Right lobe of liver (tissue), 6 donors: ENCODE data around the gene SERPINI1. TPM values are rescaled to one million over a fixed set of nuclear protein-coding genes. Genes with fewer than 3 reads are reported as not detected.

Experiments used
- ATAC-seq, 4 donors: fragments of 200-7000 bp; cut with Tn5 transposase; one replicate each; pipeline ENCODE4 v1.9.1; 2020; ENCODE audit warnings: mild to moderate bottlenecking in 4 of 4, moderate library complexity in 4 of 4
- DNase-seq, 3 donors: peaks; one replicate each; pipeline ENCODE4 v3.0.0-alpha.2; 2020
- H3K27ac ChIP-seq, 3 donors: fragments of 200-600 bp; one replicate each; pipeline ENCODE4 v1.8.0; 2022
- H3K27me3 ChIP-seq, 2 donors: fragments of 200-600 bp; one replicate each; pipeline ENCODE4 v1.8.0; 2022
- H3K36me3 ChIP-seq, 4 donors: fragments of 200-600 bp; sonication (generic) in 1 of 4; one replicate each; pipeline versions ENCODE4 v1.5.1 to v1.8.0; 2017 to 2022; ENCODE audit warnings: control low read depth in 1 of 4
- H3K4me1 ChIP-seq, 4 donors: fragments of 200-600 bp; sonication (generic) in 1 of 4; one replicate each; pipeline versions ENCODE4 v1.5.1 to v1.8.0; 2017 to 2022; ENCODE audit warnings: control low read depth in 1 of 4
- H3K4me3 ChIP-seq, 3 donors: fragments of 200-600 bp; one replicate each; pipeline ENCODE4 v1.8.0; 2022
- H3K9me3 ChIP-seq, 4 donors: fragments of 200-600 bp; sonication (generic) in 1 of 4; one replicate each; pipeline versions ENCODE4 v1.5.1 to v1.8.0; 2017 to 2022; ENCODE audit warnings: control low read depth in 1 of 4
- POLR2A ChIP-seq: fragments of 450-650 bp; IDR thresholded peaks from one replicate; pipeline ENCODE4 v1.6.1; 2017; ENCODE audit warnings: antibody characterized with exemption, mild to moderate bottlenecking
- WGBS: methylation state at CpG from one replicate; pipeline ENCODE4 v1.1.6; 2018; ENCODE audit warnings: low coverage, low lambda C conversion rate; ENCODE audit not compliant: insufficient coverage; ENCODE audit errors: missing lambda C conversion rate; 5-methylcytosine and 5-hydroxymethylcytosine counted together
- intact Hi-C, 2 donors: fragments of 100-400 bp; cut with DNase I; formaldehyde crosslinking; loops; one replicate each; pipeline versions ENCODE4 v1.11.2 to v1.14.1; 2022
- long read RNA-seq: library from polyadenylated mRNA; unstranded; transcript quantifications from one replicate; pipeline ENCODE4 v2.0.0, GENCODE V29; 2019
- total RNA-seq, 6 experiments: library from RNA; depleted of rRNA in 2 of 6; stranded (reverse); fragments of >200 nt in 2 of 6; fragmentation: NEBNext Ultra II Directional in 3 of 6; extraction: Animal tissue kit (Norgen Biotek cat#: 25700) in 3 of 6; gene quantifications; one replicate each; pipeline versions ENCODE4 v1.1.0 to v1.2.4, GENCODE V29; 2016 to 2023
- TF ChIP-seq, protein P1 (sequence below), 4 donors: fragments of 200-600 bp in 3 of 4; fragments of 450-650 bp in 1 of 4; IDR thresholded peaks; one replicate each; pipeline versions ENCODE4 v1.5.1 to v1.8.0; 2016 to 2022; ENCODE audit warnings: antibody characterized with exemption in 4 of 4, mild to moderate bottlenecking in 2 of 4
- donor health status: DM: no; HTN: yes; CAD: no.
- donor health status: DM: no; HTN: no; CAD: no.
- donor health status: DM: no; HTN: no; CAD: no.
- donor health status: DM: no; HTN: yes; CAD: no.
- donor health status: DM: no; HTN: yes; CAD: no.

Gene SERPINI1, protein sequence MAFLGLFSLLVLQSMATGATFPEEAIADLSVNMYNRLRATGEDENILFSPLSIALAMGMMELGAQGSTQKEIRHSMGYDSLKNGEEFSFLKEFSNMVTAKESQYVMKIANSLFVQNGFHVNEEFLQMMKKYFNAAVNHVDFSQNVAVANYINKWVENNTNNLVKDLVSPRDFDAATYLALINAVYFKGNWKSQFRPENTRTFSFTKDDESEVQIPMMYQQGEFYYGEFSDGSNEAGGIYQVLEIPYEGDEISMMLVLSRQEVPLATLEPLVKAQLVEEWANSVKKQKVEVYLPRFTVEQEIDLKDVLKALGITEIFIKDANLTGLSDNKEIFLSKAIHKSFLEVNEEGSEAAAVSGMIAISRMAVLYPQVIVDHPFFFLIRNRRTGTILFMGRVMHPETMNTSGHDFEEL
- 1 to 10 TPM in 2 of 6 experiments, under 1 TPM in 4; 0.40 to 3.0 (median 0.62) TPM for total RNA-seq
- long read RNA-seq, result 0 reads

DNA sequence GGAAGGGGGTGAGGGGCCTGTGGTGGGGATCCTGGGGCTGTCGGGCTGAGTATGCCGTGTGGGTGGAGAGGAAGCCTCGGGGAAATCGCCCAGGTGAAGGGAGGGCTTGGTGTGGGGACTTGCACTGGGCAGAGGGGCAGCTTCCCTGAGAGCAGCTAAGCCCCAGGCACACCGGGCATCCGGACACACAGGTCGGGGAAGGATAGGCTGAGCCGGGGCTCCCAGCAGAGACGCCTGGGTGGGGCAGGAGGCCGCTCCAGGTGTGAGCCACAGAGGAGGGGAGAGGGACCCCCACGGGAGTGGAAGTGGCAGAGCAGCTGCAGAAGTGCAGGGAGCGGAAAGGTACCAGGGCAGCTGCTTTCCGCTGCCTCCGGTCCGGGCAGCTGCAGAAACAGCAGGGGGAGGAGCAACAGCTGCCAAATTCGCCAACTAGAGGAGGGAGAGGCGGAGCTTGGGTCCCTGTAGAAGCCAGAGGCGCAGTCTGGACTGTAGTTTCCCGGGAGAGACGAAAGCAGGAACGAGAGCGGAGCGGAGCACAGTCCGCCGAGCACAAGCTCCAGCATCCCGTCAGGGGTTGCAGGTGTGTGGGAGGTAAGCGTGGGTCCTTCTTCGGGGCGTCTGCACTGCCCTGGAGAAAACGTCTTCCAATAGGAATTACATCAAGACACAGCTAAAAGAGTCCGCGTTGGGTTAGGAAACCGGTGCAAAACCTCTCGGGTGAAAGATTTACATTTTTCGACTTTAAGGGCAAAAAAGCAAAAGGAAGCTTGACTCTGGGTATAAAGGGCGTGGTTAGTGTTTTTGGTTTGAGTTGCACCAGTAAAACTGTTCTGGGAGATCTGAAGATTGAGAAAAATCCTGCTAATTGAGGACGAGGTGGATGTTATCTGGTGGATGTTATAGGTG lies at the start of gene SERPINI1:
SERPINI1 (plus strand) TSS at position 489 of the 906 bp plus-strand sequence. CDS start 53,408 bp downstream, outside the sequence.
- peaks cover 0 to 14% (median 6%) of the 10 kb centered on the region in 4 donors for H3K4me1 ChIP-seq
- TF ChIP-seq, protein P1, sequence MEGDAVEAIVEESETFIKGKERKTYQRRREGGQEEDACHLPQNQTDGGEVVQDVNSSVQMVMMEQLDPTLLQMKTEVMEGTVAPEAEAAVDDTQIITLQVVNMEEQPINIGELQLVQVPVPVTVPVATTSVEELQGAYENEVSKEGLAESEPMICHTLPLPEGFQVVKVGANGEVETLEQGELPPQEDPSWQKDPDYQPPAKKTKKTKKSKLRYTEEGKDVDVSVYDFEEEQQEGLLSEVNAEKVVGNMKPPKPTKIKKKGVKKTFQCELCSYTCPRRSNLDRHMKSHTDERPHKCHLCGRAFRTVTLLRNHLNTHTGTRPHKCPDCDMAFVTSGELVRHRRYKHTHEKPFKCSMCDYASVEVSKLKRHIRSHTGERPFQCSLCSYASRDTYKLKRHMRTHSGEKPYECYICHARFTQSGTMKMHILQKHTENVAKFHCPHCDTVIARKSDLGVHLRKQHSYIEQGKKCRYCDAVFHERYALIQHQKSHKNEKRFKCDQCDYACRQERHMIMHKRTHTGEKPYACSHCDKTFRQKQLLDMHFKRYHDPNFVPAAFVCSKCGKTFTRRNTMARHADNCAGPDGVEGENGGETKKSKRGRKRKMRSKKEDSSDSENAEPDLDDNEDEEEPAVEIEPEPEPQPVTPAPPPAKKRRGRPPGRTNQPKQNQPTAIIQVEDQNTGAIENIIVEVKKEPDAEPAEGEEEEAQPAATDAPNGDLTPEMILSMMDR (IDR thresholded peaks at IDR 0.05), result no peak
- TF ChIP-seq POLR2A, result peak; percentile 84
- H3K27ac ChIP-seq, result peak within 1 kb of the TSS; percentile 62 to 79 (median 76)
- ATAC-seq (peak; percentile 84 to 88 (median 86)), DNase-seq (peak; percentile 90 to 94 (median 92))
- H3K9me3 ChIP-seq, result no peaks in the 10 kb centered on the region
- no peaks in the 10 kb centered on the region for H3K27me3 ChIP-seq
- no peaks in the 10 kb centered on the region for H3K36me3 ChIP-seq
- H3K4me3 ChIP-seq, result peak within 1 kb of the TSS; percentile 87 to 91 (median 87)
- intact Hi-C loops, result no loop called here
- WGBS, result 0% methylated on average over 24 of the region's 37 CpGs

DNA sequence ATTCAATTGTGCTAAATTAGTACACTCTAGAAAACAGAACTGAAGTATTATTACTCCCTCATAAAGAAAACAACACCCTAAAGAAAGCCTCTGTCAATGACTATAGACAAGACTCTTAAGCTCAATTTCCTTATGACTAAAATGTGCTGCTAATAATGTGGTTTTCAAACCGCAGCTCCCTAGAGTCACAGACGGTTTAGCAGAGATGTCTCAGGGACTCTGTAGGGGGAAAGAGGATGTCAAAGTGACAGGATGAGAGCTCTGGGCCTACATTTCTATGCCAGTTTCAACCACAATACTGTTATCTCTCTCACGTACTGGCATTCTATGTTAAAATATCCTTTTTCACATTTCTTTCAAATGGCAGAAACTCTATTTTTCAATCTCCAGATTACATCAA lies 44.2 kb upstream of the SERPINI1 start:
- DNase-seq (no peak), ATAC-seq (peak in 1 of 4 donors; percentile 25)
- WGBS, result 78% methylated on average over 3 of the region's 3 CpGs
- Histone ChIP-seq H3K4me3 (no peak overlapping the region), H3K4me1 (peaks cover 0 to 3% (median 0%) of the 10 kb centered on the region in 4 donors), H3K27me3 (no peaks in the 10 kb centered on the region), H3K27ac (no peak overlapping the region), H3K9me3 (no peaks in the 10 kb centered on the region), H3K36me3 (peaks cover 0 to 25% (median 2%) of the 10 kb centered on the region in 4 donors)
- intact Hi-C loops, result no loop called here
- no peak for TF ChIP-seq POLR2A

DNA sequence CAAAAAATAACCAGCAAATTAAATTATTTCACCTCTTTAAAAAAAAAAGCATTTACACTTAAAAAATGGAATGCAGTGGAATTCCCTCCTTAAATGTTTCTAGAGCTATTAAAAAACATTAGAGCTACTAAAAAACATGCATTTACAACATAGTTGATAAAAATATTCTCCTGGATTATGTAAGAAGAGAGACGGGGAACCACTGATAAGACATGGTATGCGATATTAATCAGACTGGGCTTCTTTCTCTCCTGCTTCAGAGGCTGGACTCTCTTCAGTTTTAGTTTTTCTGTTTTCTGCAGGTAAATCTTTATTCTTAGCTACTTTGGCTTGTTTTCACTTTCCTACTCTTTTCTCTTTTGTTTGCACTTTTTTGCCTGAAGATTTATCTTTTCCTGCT lies 41.4 kb upstream of the SERPINI1 start:
- Histone ChIP-seq H3K4me1 (peaks cover 0 to 6% (median 0%) of the 10 kb centered on the region in 4 donors), H3K9me3 (no peaks in the 10 kb centered on the region), H3K27ac (no peak overlapping the region), H3K4me3 (no peak overlapping the region), H3K27me3 (no peaks in the 10 kb centered on the region), H3K36me3 (peaks cover 0 to 18% (median 2%) of the 10 kb centered on the region in 4 donors)
- DNase-seq (no peak), ATAC-seq (no peak)
- TF ChIP-seq POLR2A, result no peak
- TF ChIP-seq, protein P1 (IDR thresholded peaks at IDR 0.05), result no peak
- 91% methylated on average over 2 of the region's 2 CpGs for WGBS
- intact Hi-C loops, result no loop called here

DNA sequence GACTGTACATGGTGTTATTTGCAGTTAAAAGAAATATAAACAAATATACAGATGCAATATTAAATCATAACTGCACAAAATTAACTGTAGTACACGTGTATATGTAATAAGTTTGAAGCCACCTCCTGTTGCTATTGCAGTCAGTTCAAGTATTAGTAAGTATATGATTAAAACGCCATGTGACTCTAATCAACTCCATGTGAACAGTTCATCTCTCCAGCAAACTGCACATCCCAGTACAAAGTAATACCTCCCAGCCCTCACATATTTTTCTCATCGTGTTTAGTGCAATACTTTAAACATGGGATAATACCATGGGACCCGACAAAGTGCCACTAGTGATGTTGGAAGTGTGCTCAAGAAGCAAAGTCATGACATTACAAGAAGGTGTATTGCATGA lies 35.5 kb upstream of the SERPINI1 start:
- no peaks in the 10 kb centered on the region for H3K9me3 ChIP-seq
- 95% methylated on average over 4 of the region's 4 CpGs for WGBS
- TF ChIP-seq, protein P1 (IDR thresholded peaks at IDR 0.05), result no peak
- no peak for TF ChIP-seq POLR2A
- H3K36me3 ChIP-seq, result peaks cover 0 to 10% (median 3%) of the 10 kb centered on the region in 4 donors
- H3K4me1 ChIP-seq, result peaks cover 0 to 6% (median 0%) of the 10 kb centered on the region in 4 donors
- H3K4me3 ChIP-seq, result no peak overlapping the region
- intact Hi-C loops, result no loop called here
- H3K27me3 ChIP-seq, result no peaks in the 10 kb centered on the region
- ATAC-seq, result no peak
- DNase-seq, result no peak
- H3K27ac ChIP-seq, result no peak overlapping the region
